Activated gamma-delta T cell (primary cell): ENCODE measurements around the gene SPATA20.
A peak's percentile ranks its signal among the peaks of the same experiment; 100 is the strongest.

Experiments
- DNase-seq: peaks from one replicate; lab custom pipeline; 2025; lab: John Stamatoyannopoulos, UW

SPATA20 gene

DNA sequence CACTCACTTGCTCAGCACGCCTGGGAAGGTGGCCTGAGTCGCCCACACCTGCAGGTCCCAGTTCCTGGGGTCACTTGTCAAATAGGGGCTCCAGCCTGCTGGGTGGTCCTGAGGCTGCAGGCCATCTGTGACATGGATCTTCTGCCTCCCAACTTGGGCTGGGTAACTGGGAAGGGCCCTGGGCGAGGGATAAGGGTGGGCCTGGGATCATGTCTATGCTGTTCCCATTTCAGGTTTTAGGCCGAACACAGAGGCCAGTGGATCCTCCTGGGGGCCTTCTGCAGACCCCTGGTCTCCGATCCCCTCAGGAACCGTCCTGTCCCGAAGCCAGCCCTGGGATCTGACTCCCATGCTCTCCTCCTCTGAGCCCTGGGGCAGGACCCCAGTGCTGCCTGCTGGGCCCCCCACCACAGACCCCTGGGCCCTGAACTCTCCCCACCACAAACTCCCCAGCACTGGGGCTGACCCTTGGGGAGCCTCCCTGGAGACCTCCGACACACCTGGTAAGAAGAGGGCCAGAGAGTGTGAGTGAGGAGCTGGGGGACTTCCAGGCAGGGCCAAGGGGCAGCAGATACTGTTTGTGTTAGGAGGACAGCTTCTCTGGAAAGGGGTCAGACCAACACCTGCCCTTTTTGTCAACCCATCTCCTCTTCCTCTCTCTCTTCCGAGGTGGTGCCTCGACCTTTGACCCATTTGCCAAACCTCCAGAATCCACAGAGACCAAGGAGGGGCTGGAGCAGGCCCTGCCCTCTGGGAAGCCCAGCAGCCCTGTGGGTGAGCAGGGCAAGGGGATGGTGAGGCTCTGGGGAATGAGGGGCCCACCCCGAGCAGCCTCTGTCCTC is 6.2 kb upstream of the SPATA20 start:
- no peak for DNase-seq

DNA sequence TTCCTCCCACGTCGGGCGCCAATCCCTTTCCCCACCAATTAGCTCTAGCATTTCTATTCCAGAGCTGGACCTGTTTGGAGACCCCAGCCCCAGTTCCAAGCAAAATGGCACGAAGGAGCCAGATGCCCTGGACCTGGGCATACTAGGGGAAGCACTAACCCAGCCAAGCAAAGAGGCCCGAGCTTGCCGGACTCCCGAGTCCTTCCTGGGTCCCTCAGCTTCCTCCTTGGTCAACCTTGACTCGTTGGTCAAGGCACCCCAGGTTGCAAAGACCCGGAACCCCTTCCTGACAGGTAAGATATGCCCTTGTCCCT is 5.6 kb upstream of the SPATA20 start:
- no peak for DNase-seq

DNA sequence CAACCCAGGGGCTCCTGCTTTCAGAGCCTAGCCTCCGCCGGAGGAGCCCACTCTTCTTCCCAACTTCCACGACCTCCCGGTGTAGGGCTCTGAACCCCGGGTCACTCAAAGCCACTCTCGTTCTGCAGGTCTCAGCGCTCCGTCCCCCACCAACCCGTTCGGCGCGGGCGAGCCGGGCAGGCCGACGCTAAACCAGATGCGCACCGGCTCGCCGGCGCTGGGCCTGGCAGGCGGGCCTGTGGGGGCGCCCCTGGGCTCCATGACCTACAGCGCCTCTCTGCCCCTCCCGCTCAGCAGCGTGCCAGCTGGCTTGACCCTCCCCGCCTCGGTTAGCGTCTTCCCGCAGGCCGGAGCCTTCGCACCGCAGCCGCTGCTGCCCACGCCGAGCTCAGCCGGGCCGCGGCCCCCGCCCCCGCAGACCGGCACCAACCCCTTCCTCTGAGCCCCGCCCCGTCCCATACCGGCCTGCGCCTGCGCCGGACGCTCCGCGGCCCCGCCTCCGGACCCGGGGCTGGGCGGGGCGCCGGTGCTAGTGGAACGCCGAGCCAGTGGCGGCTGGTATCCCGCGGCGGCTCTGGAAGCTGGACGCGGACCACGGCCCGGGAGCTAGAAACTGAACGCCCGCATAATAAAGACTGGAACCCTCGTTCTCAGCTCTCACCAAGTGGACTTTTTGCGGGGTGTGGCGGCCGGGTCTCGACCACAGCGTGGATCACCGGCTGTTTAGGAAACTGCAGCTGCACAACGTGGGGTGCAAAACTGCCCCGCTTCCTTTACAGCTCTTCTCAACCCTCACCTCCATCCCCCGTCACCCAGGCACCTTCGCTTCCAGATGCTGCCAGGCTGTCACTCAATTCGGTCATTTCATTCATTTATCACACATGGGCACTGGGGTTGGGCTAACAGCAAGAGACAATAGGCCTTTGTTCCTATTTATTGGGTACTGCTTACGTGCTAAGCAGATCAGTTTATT is 5.0 kb upstream of the SPATA20 start:
- peak; percentile 71 for DNase-seq

DNA sequence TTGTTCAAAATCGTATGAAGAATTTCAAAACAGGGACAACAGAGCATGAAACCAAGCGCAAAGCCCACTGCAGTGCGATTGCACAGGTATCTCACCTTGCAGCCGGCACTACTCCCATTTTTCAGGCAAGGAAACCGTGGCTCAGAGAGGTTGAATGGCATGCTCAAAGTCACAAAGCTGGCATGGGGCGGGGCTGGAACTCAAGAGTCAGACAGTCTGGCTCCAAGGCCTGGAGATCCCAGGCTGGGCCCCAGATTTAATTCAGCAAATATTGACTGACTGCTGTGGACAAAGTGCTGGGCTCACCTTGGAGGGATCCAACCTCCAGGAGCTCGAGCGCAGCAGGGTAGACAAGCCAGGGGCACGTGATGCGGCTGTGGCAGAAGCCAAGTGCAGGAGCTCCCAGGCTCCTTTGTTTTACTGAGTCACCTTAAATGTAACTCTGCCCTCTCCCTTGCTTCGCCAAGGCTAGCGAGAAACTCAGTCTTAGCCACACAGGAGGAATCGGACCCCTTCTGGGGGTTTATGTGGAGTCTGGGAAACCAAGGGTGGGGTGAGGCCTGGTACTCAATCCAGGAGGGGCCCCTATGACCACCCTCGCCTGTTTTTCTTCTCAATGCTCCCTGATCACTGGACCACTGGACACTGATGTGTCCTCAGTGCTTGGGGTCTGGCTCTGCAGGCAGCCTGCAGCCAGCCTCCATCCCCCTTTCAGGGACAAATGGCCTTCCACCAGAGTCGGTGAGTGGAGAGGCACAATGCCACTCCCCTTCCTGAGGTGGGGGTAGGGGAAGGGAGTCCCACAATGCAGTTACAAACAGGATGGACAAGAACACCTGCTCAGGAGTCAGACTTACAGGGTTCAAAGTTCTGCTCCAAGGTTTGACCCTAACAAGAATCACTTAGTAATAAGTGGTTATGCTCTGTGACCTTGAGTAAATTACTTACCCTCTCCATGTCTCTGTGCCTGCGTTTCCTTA is 3.9 kb upstream of the SPATA20 start:
- no peak for DNase-seq

DNA sequence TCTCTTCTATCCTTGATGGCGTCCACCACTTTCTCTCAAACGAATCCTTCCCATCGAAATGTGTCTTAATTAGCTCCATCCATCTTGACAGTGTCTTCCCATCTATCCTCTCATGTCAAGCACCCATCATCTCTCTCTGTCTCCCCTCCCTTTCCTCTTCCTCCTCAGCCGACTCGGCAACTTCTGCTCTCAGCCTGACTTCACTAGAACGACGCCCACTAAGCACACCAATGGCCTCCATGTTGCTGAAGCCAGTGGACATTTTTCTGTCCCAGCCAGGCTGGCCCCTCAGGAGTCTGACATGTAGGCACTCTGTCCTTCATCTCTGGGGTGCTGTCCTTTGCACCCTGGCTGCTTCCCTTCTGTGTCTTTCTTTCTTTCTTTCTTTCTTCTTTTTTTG is 2.5 kb upstream of the SPATA20 start:
- no peak for DNase-seq

DNA sequence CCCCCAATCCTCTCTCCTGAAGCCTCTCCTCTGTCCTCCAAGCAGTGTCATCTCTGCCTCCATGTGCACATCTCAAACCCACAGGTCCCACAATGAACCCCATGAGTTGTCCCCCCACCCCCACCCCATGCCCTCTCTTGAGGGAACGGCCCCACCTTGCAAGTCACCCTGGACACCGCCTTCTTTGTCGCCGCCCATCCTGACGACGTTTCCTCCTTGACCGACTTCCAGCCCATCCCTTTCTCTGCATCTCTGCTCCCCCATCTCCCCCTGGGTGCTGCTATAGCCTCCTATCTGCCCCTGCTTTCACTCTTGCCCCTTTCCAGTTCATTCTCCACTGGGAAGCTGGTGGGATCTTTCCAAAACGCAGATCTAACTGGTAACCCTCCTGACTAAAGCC is 1.7 kb upstream of the SPATA20 start:
- DNase-seq, result no peak

DNA sequence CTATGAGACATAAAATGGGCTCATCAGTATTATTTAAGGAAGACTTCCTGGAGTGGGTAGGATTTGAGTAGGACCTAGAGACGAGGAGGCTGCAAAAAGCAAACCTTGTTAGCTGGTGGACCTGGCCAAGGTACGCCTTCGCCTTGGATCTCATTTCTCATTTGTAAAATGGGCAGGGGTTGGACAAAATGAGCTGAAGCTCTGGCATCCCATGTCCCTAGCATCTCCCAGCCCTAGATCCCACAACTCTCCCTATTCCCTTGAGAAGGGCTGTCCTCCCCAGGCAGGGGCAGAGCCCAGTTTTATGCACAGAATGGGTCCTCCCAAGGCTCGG is 306 bp upstream of the SPATA20 start:
- no peak for DNase-seq

DNA sequence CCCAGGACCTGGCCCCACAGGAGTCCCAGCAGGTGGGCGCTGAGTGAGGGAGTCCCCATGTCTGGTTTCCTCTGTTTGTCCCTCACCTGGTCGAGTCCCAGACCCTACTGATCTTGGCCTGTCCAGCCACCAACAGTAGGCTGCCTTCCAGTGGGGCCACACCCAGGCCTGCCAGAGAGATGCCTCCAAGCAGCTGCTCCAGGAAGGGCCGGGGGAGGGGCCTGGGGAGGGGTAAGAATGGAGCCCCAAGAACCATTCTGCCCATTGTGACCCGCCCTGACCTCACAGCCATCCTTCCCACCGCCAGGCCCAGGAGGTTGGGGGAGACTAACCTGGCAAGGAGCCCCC is 736 bp downstream of the SPATA20 start:
- DNase-seq, result no peak

DNA sequence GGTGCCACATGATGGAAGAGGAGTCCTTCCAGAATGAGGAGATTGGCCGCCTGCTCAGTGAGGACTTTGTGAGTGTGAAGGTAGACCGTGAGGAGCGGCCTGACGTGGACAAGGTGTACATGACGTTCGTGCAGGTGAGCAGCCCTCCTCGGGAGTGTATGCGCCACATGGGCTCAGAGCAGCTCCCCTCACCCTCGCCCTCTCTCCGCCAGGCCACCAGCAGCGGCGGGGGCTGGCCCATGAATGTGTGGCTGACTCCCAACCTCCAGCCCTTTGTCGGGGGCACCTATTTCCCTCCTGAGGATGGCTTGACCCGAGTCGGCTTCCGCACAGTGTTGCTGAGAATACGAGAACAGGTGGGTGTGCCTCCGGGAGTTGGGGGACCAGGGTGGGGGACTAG is 1.9 kb downstream of the SPATA20 start:
- no peak for DNase-seq

DNA sequence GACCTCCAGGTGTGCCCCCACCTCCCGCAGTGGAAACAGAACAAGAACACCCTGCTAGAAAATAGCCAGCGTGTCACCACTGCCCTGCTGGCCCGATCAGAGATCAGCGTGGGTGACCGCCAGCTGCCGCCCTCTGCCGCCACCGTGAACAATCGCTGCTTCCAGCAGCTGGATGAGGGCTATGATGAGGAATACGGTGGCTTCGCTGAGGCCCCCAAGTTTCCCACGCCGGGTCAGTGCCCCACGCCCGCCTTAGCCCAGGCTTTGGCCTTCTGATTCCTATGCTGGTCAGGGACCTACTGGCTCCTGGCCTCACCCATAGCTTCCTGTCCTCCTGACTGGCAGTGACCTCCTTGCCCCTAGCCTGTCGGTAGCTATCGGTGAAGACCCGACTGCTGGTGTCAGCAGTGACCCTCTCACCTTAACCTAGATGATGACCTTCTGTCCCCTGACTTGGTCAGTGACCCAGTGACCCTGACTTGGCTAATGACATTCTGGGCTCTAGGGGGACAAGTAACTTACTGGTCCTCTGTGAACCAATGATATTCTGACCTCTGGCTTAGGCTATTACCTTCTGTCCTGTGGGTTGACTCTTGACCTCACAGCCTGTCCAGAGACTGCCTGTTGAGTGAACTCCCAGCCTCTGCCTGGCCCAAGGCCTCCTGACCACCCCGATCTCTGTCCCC is 2.4 kb downstream of the SPATA20 start:
- no peak for DNase-seq

DNA sequence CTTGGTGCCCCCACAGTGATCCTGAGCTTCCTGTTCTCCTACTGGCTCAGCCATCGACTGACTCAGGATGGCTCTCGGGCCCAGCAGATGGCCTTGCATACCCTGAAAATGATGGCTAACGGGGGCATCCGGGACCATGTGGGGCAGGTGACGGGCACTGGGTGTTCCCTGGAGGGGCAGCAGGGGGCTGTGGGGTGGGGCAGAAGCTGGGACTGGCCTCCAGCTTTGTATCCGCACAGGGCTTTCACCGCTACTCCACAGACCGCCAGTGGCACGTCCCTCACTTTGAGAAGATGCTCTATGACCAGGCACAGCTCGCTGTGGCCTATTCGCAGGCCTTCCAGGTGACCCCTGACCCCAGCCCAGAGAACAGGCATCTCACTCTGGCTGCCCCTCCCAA is 3.0 kb downstream of the SPATA20 start:
- no peak for DNase-seq

DNA sequence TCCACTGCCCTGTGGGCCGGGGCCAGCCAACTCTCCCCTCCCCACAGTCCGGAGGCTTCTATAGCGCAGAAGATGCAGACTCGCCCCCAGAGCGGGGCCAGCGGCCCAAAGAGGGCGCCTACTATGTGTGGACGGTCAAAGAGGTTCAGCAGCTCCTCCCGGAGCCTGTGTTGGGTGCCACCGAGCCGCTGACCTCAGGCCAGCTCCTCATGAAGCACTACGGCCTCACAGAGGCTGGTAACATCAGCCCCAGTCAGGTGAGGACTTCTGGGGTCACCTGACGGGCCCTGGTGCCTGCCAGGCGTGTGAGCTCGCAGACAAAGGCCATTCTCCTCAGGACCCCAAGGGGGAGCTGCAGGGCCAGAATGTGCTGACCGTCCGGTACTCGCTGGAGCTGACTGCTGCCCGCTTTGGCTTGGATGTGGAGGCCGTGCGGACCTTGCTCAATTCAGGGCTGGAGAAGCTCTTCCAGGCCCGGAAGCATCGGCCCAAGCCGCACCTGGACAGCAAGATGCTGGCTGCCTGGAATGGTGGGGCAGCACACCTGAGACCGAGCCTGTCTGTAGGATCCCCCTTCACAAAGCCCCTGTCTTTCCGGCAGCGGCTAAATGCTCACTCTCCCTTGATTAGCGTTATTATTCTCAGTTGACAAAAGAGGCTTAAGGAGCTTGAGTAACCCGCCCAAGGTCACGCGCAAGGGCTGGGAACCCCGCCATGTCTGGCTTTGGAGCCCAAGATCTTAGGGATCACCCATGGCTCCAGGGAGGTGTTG is 3.9 kb downstream of the SPATA20 start:
- DNase-seq, result no peak

DNA sequence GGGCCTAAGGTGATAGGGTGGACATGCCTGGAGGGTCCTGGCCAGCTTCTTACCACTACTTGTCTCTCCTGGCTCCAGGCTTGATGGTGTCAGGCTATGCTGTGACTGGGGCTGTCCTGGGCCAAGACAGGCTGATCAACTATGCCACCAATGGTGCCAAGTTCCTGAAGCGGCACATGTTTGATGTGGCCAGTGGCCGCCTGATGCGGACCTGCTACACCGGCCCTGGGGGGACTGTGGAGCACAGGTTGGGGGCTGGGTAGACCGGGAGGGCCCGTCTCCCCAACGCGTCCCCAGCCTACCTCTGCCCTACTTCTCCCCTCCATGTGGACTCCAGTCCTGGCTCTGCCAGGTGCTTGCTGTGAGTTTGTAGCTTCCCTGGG is 4.5 kb downstream of the SPATA20 start:
- no peak for DNase-seq

DNA sequence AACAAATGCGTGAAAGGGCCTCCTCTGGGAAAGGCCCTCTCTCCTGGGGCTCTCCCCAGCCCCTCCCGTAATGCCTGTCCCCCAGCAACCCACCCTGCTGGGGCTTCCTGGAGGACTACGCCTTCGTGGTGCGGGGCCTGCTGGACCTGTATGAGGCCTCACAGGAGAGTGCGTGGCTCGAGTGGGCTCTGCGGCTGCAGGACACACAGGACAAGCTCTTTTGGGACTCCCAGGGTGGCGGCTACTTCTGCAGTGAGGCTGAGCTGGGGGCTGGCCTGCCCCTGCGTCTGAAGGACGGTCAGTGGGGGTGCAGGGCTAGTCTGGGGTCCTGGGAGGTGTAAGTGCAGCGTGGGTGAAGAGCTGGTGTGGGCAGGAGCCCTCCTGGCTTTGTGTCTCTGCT is 4.9 kb downstream of the SPATA20 start:
- no peak for DNase-seq

DNA sequence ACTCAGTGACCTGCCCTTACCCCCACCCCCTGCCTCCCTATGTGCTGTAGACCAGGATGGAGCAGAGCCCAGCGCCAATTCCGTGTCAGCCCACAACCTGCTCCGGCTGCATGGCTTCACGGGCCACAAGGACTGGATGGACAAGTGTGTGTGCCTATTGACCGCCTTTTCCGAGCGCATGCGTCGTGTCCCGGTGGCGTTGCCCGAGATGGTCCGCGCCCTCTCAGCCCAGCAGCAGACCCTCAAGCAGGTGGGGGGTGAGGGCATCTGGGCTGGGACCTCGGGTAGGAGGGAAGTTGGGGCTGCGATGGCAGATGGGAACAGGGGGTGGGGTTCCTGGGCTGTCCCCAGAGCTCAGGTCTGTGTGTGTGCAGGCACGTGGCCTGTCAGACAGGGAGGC is 7.2 kb downstream of the SPATA20 start:
- no peak for DNase-seq

DNA sequence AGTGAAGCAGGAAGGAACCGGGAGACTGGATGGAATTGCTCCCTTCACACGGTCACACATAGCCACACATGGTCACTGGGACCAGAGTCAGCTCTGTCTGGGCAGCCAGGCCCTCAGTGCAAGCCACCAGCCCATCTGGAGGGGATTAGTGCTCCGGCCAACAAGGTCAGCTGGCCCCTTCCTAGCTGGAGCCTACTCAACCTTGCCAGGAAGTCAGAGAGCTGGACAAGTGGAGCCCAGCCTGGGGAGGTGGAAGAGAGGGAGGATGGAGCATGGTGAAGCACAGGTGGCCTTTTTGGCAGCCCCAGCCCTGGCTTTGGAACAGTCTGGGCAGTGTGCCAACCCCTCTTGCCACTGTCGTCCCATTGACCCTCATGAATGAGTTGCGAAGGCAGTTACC is 9.8 kb downstream of the SPATA20 start:
- DNase-seq, result no peak

DNA sequence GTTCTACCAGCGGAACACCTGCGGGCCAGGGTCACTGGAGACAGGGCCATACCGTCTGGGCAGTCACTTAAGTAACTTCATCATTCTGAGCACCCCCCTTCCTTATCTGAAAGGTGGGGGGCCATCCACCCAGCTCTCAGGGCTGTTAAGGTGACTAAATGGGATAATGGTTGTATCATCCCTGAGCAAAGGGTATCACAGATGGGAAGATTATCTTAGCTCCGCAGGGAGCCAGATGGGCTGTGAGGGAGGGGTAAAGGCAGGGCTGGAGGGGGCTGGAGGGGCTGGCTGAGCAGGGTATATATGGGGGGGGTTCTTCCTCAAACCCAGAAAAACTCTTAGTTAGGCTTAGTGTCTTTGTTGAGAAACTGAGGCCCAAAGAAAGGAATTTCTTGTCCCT is 10.7 kb downstream of the SPATA20 start:
- no peak for DNase-seq

DNA sequence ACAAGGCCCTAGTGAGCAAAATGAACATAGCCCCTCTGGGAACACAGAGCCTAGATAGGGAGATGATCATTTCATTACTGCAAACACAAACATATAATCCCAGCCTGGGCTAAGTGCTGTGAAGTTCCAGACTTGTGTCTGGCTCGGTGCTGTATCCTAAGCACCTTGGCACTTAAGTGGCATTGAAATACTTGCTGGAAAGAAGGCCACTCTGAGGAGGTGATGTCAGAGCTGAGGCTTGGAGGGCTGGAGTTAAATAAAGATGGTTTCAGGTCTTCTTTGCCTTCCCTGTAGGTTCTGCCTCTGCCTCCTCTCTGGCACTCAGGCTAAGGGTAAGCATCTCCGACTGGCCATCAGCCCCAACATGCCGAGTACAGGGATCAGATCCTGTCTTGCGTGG is 11.1 kb downstream of the SPATA20 start:
- DNase-seq, result no peak

DNA sequence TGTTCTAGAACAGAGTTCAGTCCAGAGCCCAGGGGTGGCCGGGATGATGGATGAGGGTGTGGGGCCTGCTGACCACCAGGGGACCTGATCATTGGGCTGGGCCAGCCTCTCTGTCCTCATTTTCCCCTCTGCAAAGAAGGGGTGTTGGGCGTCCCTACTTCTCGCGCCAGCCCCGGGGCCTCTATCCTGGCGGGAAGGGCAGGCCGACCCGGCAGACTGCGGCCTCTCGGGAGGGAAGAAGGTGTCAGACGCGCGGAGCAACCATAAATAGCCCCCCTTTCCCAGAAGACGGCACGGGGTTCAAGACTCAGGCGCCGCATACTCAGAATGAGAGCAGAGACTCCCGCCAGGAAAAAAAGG is 11.6 kb downstream of the SPATA20 start:
- DNase-seq, result no peak

DNA sequence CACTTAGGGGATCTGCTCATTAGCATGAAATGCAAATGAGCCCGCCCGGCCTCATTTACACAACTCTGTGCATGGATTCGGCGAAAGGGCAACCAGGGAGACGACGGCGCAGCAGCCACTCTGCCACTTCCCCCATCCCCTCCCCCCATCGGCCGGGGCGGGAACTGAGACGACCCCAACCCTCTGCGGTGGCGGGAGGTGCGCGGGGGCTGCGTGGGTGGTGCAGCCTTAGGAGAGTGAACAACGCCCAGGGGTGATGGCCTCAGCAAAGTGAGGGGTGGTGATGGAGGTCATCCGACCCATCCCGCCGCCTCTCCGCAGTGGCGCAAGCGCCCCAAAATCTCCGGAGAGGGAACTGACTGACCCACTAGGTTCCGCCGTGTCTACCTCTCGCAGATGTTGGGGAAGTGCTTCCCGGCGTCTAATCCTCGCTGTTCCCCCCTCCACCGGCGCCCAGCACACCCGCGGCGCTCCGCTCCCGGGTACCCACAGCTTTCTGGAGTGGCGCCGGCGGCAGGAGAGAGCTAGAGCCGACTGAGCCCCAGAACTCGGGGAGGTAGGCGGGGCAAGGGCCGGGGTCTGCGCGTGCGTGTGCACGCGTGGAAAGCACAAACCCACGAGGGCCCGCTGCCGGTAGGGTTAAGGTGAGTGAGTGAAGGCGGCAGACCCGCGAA is 12.1 kb downstream of the SPATA20 start:
- DNase-seq, result no peak
